GM12873 (cell line): ENCODE measurements around the gene GPBP1.

ENCODE experiments used
- TF ChIP-seq, protein P1 (sequence below): IDR thresholded peaks from 2 replicates; pipeline ENCODE4 v1.5.1; 2012; ENCODE audit warnings: low read depth, mild to moderate bottlenecking, moderate library complexity, low read length, control low read depth; ENCODE audit not compliant: insufficient read depth; ENCODE audit errors: missing control alignments

Gene GPBP1

DNA sequence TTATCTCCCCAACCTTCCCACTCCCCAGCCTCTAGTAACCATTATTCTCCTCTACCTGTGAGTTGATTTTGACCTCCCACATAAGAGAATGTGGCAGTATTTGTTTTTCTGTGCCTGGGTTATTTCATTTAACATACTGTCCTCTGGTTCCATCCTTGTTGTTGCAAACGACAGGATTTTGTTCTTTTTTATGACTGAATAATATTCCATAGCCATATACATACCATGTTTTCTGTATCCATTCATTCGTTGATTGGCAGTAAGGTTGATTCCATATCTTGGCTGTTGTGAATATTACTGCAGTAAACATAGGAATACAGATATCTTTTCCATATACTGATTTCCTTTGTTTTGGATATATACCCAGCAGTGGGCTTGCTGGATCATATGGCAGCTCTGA lies 20.8 kb downstream of the GPBP1 start:
- TF ChIP-seq, protein P1, sequence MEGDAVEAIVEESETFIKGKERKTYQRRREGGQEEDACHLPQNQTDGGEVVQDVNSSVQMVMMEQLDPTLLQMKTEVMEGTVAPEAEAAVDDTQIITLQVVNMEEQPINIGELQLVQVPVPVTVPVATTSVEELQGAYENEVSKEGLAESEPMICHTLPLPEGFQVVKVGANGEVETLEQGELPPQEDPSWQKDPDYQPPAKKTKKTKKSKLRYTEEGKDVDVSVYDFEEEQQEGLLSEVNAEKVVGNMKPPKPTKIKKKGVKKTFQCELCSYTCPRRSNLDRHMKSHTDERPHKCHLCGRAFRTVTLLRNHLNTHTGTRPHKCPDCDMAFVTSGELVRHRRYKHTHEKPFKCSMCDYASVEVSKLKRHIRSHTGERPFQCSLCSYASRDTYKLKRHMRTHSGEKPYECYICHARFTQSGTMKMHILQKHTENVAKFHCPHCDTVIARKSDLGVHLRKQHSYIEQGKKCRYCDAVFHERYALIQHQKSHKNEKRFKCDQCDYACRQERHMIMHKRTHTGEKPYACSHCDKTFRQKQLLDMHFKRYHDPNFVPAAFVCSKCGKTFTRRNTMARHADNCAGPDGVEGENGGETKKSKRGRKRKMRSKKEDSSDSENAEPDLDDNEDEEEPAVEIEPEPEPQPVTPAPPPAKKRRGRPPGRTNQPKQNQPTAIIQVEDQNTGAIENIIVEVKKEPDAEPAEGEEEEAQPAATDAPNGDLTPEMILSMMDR, result no peak

DNA sequence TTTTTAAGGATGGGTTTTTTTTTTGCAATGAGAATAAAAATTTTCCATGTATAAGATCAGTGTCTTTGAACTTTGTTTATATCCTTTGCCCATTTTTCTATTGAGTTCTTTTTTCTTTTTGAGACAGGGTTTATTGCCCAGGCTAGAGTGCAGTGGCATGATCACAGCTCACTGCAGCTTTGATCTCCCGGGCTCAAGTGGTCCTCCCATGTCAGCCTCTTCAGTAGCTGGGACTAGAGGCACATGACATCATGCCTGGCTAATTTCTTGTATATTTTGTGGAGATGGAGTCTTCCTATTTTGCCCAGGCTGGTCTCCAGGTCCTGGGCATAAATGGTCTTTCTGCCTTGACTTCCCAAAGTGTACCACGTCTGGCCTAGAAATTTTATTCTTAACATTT lies 21.2 kb downstream of the GPBP1 start:
- TF ChIP-seq, protein P1, result no peak

DNA sequence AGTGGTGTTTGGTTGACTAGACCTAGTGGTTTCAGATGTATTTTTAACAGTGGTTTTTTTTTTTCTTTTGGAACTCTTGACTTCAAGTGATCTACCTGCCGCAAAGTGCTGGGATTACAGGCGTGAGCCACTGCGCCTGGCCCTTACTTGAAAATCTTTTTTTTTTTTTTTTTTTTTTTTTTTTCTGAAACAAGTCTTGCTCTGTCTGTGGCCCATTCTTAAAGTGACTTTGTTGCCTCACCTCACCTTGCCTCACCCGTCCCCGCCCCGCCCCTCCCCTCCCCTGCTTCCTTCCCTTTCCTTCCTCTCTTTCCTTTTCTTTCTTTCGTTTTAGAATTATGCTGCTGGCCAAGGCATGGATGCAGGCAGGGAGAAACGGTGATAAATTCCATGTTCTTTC lies 26.0 kb downstream of the GPBP1 start:
- TF ChIP-seq, protein P1, result no peak

DNA sequence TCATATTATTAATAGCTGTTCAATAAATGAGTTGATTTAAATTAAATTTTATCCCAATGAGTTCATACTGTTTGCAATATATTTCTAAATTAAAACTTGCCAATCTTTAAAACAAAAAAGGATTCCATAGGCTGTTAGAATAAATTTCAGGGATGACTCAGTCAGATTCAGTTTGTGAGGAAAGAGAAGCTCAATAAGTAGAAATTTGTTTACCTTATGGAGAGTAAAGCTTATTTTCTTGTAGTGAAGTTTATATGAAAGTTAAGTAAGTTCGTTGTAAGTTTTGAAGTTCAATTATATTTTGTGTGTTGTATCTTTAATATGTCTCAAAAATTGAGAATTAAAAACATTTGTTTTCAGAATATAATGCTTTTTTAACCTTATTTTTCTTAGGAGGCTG lies 29.0 kb downstream of the GPBP1 start:
- TF ChIP-seq, protein P1, result no peak

DNA sequence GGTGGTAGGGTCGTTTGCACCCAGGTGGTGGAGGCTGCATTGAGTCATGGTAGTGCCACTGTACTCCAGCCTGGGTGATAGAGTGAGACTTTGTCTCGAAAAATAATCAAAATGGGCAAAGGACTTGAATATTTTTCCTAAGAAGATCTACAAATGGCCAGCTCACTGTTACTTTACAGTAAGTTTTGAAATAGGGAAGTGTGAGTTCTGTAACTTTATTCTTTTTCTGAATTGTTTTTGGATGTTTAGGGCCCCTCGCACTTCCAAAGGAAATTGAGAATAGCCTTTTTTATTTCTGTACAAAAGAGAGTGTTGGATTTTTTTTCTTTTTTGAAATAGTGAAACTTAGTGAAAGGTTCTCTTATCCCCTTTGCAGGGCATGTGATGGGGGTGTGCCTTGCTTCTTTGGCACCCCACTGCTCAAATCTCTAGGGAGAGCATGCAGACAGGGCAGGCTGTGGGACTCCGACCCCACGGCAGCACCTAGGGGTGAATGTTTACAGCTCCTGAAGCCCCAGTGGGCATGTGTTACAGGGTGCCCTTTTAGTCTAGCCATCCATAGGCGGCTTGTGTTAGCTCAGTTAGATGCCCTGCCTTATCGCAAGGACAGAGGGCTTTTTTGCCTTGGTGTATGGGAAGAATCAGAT lies 33.3 kb downstream of the GPBP1 start:
- TF ChIP-seq, protein P1, result no peak

DNA sequence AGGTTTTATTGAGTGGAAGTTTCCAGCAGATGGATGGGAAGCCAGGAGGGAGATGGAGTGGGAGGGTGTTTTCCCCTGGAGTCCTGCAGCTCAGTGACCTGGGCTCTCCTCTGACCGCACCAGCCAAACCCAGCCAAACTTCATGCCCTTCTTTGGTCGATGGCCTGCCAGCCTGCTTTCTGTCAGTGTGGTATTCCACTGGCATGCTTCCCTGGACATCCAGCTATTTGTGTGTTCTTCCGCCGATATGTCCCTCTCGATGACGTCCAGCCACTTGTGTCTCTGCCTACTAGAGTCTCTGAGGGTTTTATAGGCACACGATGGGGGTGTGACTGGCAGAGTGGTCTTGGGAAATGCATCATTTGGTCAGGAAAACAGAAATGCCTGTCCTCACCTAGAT lies 33.8 kb downstream of the GPBP1 start:
- TF ChIP-seq, protein P1, result no peak

DNA sequence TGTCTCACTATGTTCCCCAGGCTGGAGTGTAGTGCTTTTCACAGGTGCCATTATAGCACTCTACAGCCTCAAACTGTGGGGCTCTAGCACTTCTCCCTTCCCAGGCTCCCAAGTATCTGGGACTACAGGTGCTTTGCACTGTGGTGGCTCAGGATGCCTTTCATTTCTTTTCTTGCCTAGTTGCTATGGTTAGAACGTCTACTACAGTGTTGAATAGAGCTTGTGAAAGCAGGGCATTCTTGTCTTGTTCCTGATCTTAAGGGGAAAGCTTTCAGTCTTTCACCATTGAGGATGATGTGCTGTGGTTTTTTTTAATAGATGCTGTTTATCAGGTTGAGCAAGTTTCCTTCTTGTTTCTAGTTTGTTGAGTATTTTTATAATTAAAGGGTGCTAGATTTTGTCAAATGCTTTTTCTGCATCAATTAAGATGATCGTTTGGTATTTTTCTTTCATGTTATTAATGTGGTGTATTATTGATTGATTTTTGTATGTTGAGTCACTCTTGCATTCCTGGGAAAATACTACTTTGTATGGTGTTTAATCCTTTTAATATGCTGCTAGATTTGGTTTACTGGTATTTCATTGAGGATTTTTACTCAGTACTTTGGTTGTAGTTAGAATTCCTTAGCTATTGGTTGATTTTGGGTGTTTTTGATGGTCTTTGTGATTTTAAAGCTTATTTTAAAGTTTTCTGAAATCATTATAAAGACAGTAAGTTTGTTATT lies 35.6 kb downstream of the GPBP1 start:
- TF ChIP-seq, protein P1, result no peak
